ENCODE data around the gene STRIP2.
A peak's percentile ranks its signal among the peaks of the same experiment; 100 is the strongest.
"Not testable (repeated sequence)": the region's sequence is repeated elsewhere in the genome, so short reads cannot be mapped to it uniquely, and the experiment has no call there.

Gene STRIP2

DNA sequence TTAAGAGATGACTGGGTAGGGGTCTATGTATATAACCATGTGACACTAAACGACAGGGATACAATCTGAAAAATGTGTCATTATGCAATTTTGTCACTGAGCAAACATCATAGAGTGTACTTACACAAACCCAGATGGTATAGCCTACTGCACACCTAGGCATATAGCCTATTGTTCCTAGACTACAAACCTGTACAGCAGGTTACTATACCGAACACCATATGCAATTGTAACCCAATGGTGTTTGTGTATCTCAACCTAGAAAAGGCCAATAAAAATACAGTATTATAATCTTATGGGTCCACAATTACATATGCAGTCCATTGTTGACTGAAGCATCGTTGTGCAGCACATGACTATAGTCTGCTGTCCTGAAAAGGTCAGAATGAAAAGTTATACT, 22.9 kb downstream of the STRIP2 start:
- no peak for DNase-seq

DNA sequence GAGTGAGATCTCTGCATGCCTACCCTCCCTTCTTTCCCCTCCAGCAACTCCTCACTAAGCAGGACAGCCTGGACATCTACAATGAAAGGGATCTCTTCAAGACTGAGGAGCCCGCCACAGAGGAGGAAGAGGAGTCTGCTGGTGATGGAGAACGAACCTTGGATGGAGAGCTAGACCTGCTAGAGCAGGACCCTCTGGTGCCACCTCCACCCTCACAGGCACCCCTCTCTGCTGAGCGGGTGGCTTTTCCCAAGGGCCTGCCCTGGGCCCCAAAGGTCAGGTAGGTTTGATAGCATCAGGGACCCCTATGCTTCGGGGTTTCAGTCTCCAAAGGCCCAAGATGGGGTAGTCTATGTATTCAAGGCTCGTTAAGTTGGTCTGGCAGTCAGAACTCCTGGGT, 23.9 kb downstream of the STRIP2 start:
- DNase-seq = no peak

DNA sequence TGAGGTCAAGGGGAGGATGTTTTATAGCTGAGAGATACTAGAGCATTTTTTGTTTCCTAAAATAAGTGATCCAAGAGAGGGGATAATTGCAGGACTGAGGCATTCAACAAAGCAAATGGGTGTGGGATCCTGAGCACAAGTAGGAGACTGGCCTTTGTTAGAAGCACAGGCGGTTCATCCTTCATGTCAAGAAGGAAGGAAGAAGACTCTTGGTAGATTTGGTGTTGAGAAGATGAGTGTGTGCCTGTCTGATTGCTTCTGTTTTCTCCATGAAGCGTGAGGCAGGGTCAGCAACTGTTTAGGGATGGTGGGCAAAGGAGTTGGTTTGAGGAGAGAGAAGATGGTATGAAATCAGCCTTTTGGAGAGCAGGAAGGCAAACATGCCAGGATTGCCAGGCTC, 27.6 kb downstream of the STRIP2 start:
- no peak for DNase-seq

DNA sequence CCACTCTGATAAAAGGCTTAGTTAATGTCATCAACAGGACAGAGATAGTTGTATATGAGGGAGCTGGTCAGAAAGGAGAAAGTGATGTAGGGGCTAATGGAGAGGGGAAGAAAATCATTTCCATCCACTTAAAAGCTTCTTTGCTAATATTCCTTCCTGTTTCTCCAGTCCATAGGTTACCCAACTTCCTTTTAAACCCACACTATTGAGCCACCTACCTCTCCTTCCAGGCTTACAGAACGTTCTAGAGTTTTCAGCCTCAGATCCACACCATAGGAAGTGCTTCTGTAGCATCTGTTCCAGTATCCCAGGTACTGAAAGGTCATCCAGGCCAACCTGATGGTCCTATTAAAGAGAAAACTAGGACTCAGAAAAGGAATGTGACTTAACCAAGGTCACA, 28.2 kb downstream of the STRIP2 start:
- DNase-seq = no peak

DNA sequence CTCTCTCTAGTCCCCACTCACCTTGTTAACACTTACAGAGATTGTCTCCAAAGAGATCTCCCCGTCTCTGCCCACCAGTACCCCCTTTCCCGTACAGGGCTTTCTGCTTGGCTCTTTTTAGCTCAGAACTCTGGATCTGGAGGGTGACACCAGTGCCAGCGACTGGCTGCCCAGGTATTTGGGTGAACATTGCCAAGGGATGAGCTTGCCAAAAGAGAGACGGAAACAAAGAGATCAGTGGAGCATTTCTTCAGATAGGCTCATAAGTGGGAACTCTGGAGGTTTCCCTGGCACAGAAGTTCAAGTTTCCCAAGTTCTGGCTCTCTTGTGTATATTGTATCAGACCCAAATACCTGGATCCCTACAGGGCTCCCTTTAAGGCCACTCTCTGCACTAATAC, 30.0 kb downstream of the STRIP2 start:
- no peak for DNase-seq

DNA sequence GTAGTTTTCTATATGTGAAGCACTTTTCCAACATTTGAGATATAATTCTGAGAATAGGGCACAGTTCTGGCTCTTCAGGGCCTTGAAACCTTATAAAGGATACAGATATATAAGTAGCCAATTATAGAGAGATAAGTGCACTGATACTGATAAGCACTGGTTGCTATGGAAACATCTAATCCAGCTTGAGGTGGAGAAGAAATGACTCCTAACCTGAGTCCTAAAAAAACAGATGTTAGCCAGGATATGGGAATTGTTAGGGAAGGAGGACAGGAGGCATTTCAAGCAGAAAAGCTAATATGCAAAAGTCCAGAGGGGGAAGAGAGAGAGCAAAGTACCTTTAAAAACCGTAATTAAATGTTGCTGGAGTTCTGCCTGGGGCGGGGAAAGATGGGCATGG, 30.8 kb downstream of the STRIP2 start:
- no peak for DNase-seq

DNA sequence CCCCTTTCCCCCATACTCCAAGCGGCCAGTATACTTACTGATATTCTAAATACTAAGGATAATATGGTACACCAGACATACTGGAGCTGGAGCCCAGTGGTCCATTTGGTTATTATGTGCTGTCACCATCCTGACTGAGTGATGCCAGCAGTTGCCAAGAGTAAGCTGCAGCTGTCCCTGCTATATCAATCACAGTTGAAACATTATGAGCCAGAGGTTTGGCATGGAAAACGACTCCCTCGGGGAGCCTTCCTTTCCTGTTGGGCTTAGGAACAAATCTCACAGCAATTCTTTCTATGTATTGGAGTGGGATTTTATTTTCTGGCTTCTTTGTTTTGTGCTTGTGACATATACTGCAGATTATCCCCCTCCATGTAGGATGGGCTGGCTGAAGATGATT, 32.6 kb downstream of the STRIP2 start:
- no peak for DNase-seq

DNA sequence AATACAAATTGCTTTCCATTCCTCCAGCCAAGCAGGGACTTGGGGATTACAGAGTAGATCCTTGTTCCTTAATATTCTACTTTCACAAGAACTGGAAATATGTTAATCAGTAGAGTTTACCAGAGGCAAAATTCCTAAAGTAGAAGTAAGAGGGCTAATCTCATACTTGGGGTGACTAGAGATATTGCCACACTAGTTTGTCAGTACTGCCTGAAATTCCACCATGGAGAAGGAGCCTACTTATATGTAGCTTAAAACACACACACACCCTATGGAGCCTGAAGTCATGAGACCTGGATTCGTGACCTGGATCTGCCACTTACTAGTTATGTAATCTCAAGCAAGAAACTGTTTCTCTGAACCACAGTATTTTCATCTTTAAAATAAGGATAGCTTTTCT, 33.9 kb downstream of the STRIP2 start:
- DNase-seq = no peak

DNA sequence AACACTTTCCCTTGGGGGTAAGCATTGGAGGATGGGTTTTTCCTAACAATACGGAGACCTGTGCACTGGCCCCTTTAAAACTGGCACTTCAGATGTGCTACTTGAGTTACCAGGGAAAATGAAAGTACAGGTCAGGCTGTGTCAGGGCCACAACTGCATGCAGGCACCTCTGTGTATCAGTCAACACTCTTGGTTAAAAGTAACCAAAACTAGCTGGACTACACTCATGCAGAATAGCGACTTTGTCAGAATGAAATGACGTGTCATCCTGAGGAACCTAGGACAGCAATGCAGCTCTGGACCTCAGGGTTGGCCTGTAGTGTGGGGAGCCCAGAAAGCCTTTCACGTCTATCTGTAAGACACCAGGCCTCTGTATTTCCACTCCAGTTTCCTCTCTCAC, 34.3 kb downstream of the STRIP2 start:
- peak; percentile 10 for DNase-seq

DNA sequence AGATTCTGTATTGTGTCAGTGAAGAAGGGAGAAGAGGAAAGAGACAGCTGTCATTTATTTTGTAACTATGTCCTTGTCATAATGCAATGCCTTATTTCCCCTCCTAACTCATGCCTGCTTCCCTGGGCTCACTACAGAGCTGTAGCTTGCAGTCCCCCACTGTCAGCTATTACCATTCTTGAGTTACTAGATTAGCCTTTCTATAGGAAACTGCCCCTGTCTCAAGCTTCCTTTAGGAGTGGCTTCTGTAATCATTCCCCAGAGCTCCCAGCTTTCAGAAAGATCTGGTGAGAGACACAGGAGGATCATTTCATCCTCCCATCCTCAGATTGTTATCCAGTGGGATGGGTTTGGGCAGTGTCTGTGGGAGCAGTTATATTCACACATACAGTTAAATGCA, 35.7 kb downstream of the STRIP2 start:
- no peak for DNase-seq

DNA sequence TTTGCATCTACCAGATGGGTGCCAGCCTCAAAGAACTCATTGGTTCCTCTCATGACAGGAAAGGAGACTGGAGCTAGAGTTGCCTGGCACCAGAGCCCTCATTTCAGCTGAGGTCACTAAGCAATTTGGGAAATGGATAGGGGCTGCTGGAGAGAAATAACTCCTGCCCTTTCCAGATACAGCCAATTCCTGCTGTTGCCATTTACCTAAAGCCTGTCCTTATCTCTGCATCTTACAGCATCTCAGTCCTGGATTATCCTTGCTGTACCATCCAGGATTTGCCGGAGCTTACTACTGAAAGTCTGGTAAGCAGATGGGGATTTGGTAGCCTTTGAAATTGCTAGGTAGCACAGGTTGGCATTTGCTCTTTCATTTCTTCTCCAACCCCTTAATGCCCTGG, 36.2 kb downstream of the STRIP2 start:
- no peak for DNase-seq

DNA sequence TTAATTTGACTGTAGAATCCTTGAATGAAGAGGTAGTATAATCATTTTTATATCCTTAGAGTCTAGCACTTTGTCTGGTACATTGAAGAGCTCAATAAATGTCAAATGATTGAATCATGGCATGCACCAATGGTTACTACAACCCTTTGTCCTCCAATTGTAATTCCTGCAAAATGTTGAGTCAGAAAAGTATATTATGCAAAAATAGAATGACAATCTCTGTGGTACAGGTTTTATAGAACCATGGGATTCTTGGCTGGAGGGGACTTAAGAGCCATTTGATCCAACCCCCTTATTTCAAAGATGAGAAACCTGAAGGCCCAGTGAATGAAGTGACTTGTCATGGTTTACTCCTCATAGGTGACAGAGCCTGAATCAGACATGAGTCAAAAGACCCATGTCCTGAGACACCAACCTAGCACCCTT, 37.2 kb downstream of the STRIP2 start:
- no peak for DNase-seq

DNA sequence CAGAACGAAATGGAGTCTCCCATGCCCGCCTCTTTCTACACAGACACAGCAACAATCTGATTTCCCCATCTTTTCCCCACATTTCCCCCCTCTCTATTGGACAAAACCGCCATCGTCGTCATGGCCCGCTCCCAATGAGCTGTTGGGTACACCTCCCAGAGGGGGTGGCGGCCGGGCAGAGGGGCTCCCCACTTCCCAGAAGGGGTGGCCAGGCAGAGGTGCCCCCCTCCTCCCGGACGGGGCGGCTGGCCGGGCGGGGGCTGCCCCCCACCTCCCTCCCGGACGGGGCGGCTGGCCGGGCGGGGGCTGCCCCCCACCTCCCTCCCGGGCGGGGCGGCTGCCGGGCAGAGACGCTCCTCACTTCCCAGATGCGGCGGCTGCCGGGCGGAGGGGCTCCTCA, 41.7 kb downstream of the STRIP2 start:
- not testable (repeated sequence) for DNase-seq

DNA sequence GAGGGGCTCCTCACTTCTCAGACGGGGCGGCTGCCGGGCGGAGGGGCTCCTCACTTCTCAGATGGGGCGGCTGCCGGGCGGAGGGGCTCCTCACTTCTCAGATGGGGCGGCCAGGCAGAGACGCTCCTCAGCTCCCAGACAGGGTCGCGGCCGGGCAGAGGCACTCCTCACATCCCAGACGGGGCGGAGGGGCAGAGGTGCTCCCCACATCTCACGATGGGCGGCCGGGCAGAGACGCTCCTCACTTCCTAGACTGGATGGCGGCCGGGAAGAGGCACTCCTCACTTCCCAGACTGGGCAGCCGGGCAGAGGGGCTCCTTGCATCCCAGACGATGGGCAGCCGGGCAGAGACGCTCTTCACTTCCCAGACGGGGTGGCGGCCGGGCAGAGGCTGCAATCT, 42.2 kb downstream of the STRIP2 start:
- DNase-seq = not testable (repeated sequence)

DNA sequence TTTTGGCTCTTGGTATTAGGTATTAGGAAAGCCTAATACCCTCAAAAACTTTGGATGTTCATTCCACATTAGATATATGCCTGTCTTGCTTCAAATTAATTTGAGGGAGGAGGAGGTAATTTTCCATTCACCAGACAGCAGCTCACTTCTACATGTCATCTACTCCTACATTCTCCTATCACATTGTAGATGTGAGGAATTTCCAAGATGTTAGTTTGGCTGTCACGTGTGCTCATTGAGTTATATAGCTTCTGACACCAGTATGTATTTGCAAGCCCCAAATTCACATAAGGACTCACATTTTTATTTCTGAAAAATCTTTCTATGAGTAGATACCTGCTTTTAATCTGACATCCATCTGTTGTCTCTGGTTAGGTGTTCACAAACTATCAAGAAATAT, 45.6 kb downstream of the STRIP2 start:
- DNase-seq = no peak

DNA sequence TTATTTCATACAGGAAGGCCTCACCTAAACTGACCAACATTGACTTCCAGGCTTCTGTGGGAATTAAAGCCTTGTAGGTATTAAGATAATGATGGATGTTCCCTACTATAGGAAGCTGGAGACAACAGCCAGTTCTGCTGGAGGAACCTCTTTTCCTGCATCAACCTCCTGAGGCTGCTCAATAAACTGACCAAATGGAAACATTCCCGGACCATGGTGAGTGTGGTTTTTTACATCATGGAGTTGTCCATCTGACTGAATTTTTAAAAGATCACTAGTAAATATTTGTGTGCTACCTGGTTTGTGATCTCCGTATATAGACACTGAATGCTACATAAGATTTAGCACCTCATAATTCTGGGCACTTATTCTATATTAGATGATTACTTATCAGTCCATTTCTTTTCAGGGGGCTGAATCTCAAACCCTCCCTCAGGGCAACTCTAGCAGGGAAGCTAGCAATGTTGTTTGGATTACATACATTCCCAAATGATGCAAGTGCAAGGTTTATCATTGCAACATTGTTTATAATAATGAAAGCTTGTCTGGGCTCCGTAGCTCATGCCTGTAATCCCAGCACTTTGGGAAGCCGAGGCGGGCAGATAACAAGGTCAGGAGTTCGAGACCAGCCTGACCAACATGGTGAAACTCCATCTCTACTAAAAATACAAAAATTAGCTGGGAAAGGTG, 46.6 kb downstream of the STRIP2 start:
- DNase-seq = no peak

DNA sequence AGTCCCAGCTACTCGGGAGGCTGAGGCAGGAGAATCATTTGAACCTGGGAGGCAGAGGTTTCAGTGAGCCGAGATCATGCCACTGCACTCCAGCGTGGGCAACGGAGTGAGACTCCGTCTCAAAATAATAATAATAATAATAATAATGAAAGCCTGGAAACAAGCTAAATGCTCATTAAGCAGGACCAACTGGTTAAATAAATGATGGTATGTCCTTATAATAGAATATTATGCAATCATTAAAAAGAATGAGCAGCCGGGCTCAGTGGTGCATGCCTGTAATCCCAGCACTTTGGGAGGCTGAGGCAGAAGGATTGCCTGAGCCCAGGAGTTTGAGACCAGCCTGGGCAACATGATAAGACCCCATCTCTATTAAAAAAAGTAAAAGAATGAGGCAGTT, 47.1 kb downstream of the STRIP2 start:
- not testable (repeated sequence) for DNase-seq

DNA sequence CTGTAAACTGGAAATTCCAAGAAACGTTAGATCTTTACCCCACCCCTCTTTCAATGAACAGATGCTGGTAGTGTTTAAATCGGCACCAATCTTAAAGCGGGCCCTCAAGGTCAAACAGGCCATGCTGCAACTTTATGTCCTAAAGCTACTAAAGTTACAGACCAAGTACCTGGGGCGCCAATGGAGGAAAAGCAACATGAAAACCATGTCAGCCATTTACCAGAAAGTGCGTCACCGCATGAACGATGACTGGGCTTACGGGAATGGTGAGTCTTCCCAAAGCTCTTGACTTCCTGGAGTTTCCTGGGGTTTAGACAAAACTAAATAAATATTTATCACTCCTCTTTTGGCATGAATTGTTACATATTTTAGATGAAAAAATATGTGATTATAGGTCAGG, 48.5 kb downstream of the STRIP2 start:
- no peak for DNase-seq

DNA sequence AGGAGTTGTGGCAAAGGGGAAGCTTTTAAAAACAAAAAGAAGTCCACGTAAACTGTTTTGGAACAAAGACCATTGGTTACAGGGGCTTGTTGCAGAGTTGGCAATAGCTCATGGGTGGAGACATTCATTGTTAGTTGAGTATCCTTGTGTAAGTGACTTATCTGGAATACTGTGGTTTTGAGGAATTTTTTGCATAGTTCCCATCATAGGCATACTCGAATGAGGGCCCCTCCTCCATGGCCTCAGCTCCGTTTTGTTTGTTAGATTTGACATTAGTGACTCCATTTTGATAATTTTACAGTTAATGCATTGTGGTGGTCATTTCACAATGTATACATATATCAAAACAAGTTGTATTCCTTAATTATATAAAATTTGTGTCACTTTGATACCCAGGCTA, 55.3 kb downstream of the STRIP2 start:
- DNase-seq = no peak

DNA sequence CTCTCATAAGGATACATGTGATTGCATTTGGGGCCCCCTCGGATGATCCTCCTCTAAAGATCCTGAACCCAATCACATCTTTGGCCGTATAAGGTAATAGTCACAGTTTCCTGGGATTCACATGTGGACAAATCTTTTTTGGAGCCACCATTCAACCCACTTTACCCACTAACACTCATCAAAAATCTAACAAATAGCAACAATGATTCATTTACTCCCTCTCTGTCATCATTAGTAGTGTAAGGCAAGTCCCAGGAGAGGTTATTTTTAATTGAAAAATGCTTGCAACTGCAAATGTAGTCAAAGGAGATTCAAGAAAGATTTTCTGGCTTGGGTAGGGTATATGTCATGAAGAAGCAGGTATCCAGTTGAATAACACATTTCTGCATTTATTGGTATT, 58.2 kb downstream of the STRIP2 start:
- DNase-seq = no peak

DNA sequence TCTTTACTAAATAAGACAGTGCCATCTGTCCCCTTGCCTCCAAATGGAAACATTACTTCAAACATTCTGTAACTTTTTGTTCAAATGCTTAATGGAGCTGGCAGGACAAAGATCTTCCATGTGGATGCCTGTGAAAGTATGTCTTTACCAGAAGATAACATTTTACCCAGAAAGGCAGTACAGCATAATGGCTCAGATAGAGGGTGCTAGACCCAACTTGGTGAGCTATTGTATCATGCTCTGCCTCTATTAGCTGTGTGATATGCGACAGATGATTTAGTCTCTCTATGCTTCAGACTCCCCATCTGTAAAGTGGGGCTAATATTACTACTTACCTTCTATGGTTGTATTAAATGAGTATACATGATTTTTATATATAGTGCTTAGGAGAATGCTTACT, 59.3 kb downstream of the STRIP2 start:
- peak; percentile 28 for DNase-seq

DNA sequence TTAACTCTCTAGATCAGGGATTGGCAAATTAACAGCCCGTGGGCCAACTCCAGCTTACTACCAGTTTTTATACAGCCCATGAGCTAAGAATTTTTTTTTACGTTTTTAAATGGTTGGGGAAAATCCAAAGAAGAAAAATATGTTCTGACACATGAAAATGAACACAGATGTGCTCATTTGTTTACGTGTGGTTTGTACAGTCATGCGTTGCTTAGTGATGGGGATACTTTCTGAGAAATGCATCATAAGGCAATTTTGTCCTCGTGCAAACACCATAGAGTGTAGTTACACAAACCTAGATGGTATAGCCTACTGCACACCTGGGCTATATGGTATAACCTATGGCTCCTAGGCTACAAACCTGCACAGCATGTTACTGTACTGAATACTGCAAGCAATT, 59.8 kb downstream of the STRIP2 start:
- peak; percentile 31 for DNase-seq

DNA sequence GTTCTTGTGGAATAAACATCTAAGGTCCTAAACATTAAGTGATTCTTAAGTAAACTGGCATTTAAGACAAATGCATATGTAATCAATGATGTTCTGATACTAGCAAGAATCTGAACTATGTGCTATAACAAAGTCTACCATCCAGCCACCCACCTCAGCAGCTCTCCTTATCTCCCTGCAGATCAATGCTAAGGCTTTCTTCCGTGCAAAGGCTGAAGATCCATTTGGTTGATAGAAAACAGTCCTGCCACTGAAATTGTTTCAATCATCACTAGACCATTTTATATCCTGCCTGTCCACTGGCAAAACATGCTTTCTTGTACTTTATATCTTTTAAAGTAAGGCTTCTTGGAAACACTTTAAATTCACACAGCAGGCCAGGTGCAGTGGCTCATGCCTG, 61.8 kb downstream of the STRIP2 start:
- peak; percentile 10 for DNase-seq

DNA sequence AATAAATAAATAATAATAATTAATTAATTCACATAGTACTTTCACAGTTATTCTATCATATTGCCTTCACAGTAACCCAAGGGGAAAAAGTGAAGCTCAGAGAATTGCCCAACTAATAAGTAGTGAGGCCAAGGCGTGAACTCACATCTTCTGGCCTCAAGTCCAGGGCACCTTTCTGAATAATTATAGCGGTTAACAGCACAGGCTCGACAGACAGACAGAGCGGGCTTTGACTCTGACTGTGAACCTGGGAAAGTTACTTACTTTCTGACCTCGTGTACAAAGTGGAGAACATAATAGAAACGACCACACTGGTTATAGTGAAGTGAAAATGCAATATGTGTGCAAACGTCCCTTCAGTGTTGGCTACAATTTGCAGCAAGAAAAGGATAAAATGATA, 62.4 kb downstream of the STRIP2 start:
- no peak for DNase-seq

DNA sequence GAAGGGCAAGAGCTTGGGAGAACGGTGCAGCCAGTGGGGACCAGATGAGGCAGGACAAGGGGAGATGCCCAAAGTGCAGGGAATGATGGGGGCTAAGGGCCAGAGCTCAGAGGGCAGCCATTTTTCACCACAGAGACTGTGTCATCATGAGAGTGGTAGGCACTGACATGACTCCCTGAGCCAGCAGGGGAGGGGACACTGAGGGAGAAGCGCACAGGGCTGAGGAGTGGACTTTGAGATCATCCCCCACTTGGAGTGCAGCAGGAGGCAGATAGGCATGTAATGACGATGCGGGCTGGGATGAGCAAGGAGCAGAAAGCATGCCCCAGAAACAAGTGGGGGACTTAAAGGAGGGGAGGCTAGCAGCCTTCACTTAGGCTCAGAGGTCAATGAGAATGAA, 62.9 kb downstream of the STRIP2 start:
- no peak for DNase-seq

DNA sequence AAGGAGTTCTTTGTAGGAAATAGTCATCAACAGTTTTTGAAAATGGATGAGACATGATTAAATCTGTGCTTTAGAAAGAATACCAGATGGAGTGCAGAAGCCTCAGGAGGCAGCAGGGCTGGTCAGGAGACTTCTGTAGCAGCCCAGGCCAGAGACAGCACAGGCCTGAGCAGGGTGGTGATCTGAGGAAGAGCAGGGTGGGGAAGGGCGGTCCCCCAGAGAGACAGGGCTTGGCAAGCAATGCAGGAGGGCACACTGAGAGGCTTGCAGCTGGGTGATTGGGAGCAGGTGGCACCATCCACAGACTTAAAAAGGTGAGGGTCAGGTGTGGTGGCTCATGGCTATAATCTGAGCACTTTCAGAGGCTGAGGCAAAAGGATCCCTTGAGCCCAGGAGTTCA, 63.8 kb downstream of the STRIP2 start:
- no peak for DNase-seq
